ENCODE results near the gene CBX5. TPM values are rescaled to one million over a fixed set of nuclear protein-coding genes. Genes with fewer than 3 reads are reported as not detected.

CBX5 gene
- total and polyA plus RNA-seq, 9 of the 15 experiments (the other 6 are each of a cell fraction or from before 2014, with no cell fraction given), result 32.6 to 102 (median 59.2) TPM

GRCh38 chr12:54279632-54280467 lies at the start of gene CBX5 (continued):
- peak; percentile 1; the same call in 1 of the 2 replicates for TF ChIP-seq TFE3 (CRISPR knock-in tag; IDR thresholded peaks at IDR 0.05)
- peak; percentile 96 to 99 for TF ChIP-seq E2F6 (IDR thresholded peaks at IDR 0.05; ENCODE audit: borderline replicate concordance in 1 of 2, extremely low read depth in 1 of 2, insufficient read depth in 1 of 2, insufficient read length in 1 of 2, low read depth in 1 of 2, low read length in 1 of 2, poor library complexity in 1 of 2, severe bottlenecking in 1 of 2)
- TF ChIP-seq RBFOX2 (IDR thresholded peaks at IDR 0.05; ENCODE audit: low read depth, low read length), result peak; percentile 91
- TF ChIP-seq CBFA2T2 (conservative IDR thresholded peaks at IDR 0.05), result no peak
- TF ChIP-seq HIVEP1 (CRISPR knock-in tag; IDR thresholded peaks at IDR 0.05), result no peak
- TF ChIP-seq ZNF57 (CRISPR knock-in tag; IDR thresholded peaks at IDR 0.05), result no peak
- peak; percentile 97 for TF ChIP-seq POLR2B (IDR thresholded peaks at IDR 0.05; ENCODE audit: low read depth, partially characterized antibody)
- TF ChIP-seq ARID4B (CRISPR knock-in tag; IDR thresholded peaks at IDR 0.05), result peak; percentile 55; the same call in 1 of the 2 replicates
- TF ChIP-seq ZNF655 (CRISPR knock-in tag; IDR thresholded peaks at IDR 0.05), result no peak
- TF ChIP-seq ZBTB33 (CRISPR knock-in tag; IDR thresholded peaks at IDR 0.05), result peak; percentile 77; the same call in 1 of the 2 replicates
- no peak for TF ChIP-seq NR1H2 (CRISPR knock-in tag; IDR thresholded peaks at IDR 0.05)
- peak; percentile 92; the same call in 1 of the 2 replicates for TF ChIP-seq ZC3H11A (IDR thresholded peaks at IDR 0.05; ENCODE audit: low read depth, low read length)
- TF ChIP-seq ZNF23 (CRISPR knock-in tag; IDR thresholded peaks at IDR 0.05), result no peak
- TF ChIP-seq GABPB2 (CRISPR knock-in tag; conservative IDR thresholded peaks at IDR 0.05), result no peak
- TF ChIP-seq ZNF282 (CRISPR knock-in tag; IDR thresholded peaks at IDR 0.05), result no peak
- 0 out of 2 replicates have a peak, but pooled peaks have one; percentile 53 for TF ChIP-seq SMAD4 (CRISPR knock-in tag; conservative IDR thresholded peaks at IDR 0.05)
